Fibroblast of lung (primary cell): ENCODE measurements around the gene ARHGEF3. TPM values are rescaled to one million over a fixed set of nuclear protein-coding genes. Genes with fewer than 3 reads are reported as not detected.

Experiments
- DNase-seq, 2 donors: peaks; one replicate each; pipeline versions ENCODE4 v3.0.0 to v3.0.0-alpha.2; 2010; ENCODE audit warnings: low read depth in 2 of 2
- H2AFZ ChIP-seq: 2 replicates; pipeline ENCODE4 v1.5.1; 2012; ENCODE audit warnings: low read length, control low read depth, inconsistent platforms
- H3K27ac ChIP-seq: 2 replicates; pipeline ENCODE4 v1.5.1; 2011; ENCODE audit warnings: low read length, control low read depth; ENCODE audit not compliant: insufficient read depth
- H3K27me3 ChIP-seq: 2 replicates; pipeline ENCODE4 v1.5.1; 2011; ENCODE audit warnings: mild to moderate bottlenecking, low read length; ENCODE audit not compliant: control insufficient read depth, insufficient read depth
- H3K36me3 ChIP-seq: 2 replicates; pipeline ENCODE4 v1.5.1; 2011; ENCODE audit warnings: low read length; ENCODE audit not compliant: control insufficient read depth, insufficient read depth
- H3K4me1 ChIP-seq: 2 replicates; pipeline ENCODE4 v1.5.1; 2011; ENCODE audit warnings: low read length; ENCODE audit not compliant: control insufficient read depth, insufficient read depth; ENCODE audit errors: extremely low read depth
- H3K4me2 ChIP-seq: 2 replicates; pipeline ENCODE4 v1.5.1; 2011; ENCODE audit warnings: low read length, control low read depth; ENCODE audit not compliant: insufficient read depth; ENCODE audit errors: extremely low read depth
- H3K4me3 ChIP-seq, 4 experiments: fragments of 200-600 bp in 1 of 4; sonication (generic) in 1 of 4; replicated peaks in 1 of 4; 2 replicates each; pipeline ENCODE4 v1.5.1; 2011 to 2016; ENCODE audit warnings: low read length in 4 of 4, low read depth in 3 of 4, mild to moderate bottlenecking in 3 of 4, control low read depth in 2 of 4, inconsistent platforms in 1 of 4, mixed read lengths in 1 of 4; ENCODE audit not compliant: insufficient read depth in 1 of 4; ENCODE audit errors: control extremely low read depth in 1 of 4
- H3K79me2 ChIP-seq: 2 replicates; pipeline ENCODE4 v1.5.1; 2012; ENCODE audit warnings: mild to moderate bottlenecking, low read length, inconsistent platforms; ENCODE audit not compliant: control insufficient read depth, insufficient read depth
- H3K9ac ChIP-seq: 2 replicates; pipeline ENCODE4 v1.5.1; 2011; ENCODE audit warnings: mild to moderate bottlenecking, low read length, control low read depth; ENCODE audit not compliant: insufficient read depth
- H3K9me3 ChIP-seq: 2 replicates; pipeline ENCODE4 v1.5.1; 2012; ENCODE audit warnings: low read depth, low read length; ENCODE audit not compliant: control insufficient read depth, insufficient read depth
- H4K20me1 ChIP-seq: 2 replicates; pipeline ENCODE4 v1.5.1; 2011; ENCODE audit warnings: low read length; ENCODE audit not compliant: control insufficient read depth, insufficient read depth; ENCODE audit errors: extremely low read depth
- CTCF ChIP-seq, 2 donors: IDR thresholded peaks in 1 of 2; conservative IDR thresholded peaks in 1 of 2; 1 replicate in 1 of 2; 2 replicates in 1 of 2; pipeline ENCODE4 v1.5.1; 2011 to 2012; ENCODE audit warnings: low read length in 2 of 2, control low read depth in 1 of 2, inconsistent platforms in 1 of 2, low read depth in 1 of 2, mild to moderate bottlenecking in 1 of 2
- EZH2 ChIP-seq: IDR thresholded peaks from 2 replicates; pipeline ENCODE4 v1.5.1; 2012; ENCODE audit warnings: low read length, control low read depth, mild to moderate bottlenecking; ENCODE audit errors: missing control alignments
- polyA plus RNA-seq, 2 donors: library from polyadenylated mRNA; depleted of rRNA in 1 of 2; stranded (reverse) in 1 of 2; unstranded in 1 of 2; fragments of >200 nt; gene quantifications; 2 replicates each; pipeline ENCODE4 v1.2.1, GENCODE V29; 2011 to 2012; ENCODE audit warnings: missing spikeins in 1 of 2
- total RNA-seq: library from RNA; depleted of rRNA; stranded (reverse); fragments of >200 nt; gene quantifications from 2 replicates; pipeline ENCODE4 v1.2.1, GENCODE V29; 2014

The ARHGEF3 gene
- total and polyA plus RNA-seq, 2 donors (not counting 1 experiment from before 2014, with no cell fraction given): 2.6 to 16.7 TPM

GRCh38 chr3:56844536-56844935 is 42.8 kb upstream of the ARHGEF3 start:
- no peaks in the 10 kb centered on the region for H3K79me2 ChIP-seq
- no peak overlapping the region for H3K4me3 ChIP-seq
- no peak overlapping the region for H3K4me2 ChIP-seq
- H2AFZ ChIP-seq: no peak overlapping the region
- no peak overlapping the region for H3K27ac ChIP-seq
- no peaks in the 10 kb centered on the region for H3K36me3 ChIP-seq
- TF ChIP-seq EZH2 (no peak), CTCF (conservative IDR thresholded peaks at IDR 0.05 in 1 of 2, IDR thresholded peaks at IDR 0.05 in 1 of 2; ENCODE audit: low read depth in 1 of 2, low read length in 2 of 2) (no peak)
- H3K9ac ChIP-seq: no peak overlapping the region
- H4K20me1 ChIP-seq: no peaks in the 10 kb centered on the region
- no peaks in the 10 kb centered on the region for H3K4me1 ChIP-seq
- DNase-seq: no peak
- no peaks in the 10 kb centered on the region for H3K27me3 ChIP-seq
- no peaks in the 10 kb centered on the region for H3K9me3 ChIP-seq

GRCh38 chr3:56839784-56840715 is 38.3 kb upstream of the ARHGEF3 start:
- DNase-seq: peak; percentile 38 to 86
- H3K4me3 ChIP-seq: no peak overlapping the region
- H3K9ac ChIP-seq: no peak overlapping the region
- no peak overlapping the region for H3K27ac ChIP-seq
- no peaks in the 10 kb centered on the region for H4K20me1 ChIP-seq
- H3K9me3 ChIP-seq: no peaks in the 10 kb centered on the region
- no peak overlapping the region for H2AFZ ChIP-seq
- H3K79me2 ChIP-seq: no peaks in the 10 kb centered on the region
- no peaks in the 10 kb centered on the region for H3K36me3 ChIP-seq
- peaks cover 4% of the 10 kb centered on the region for H3K4me1 ChIP-seq
- TF ChIP-seq EZH2 (no peak), CTCF (conservative IDR thresholded peaks at IDR 0.05 in 1 of 2, IDR thresholded peaks at IDR 0.05 in 1 of 2; ENCODE audit: low read depth in 1 of 2, low read length in 2 of 2) (no peak)
- no peak overlapping the region for H3K4me2 ChIP-seq
- no peaks in the 10 kb centered on the region for H3K27me3 ChIP-seq

- H3K9ac ChIP-seq: no peak overlapping the region
- no peak overlapping the region for H2AFZ ChIP-seq
- no peaks in the 10 kb centered on the region for H3K9me3 ChIP-seq
- TF ChIP-seq CTCF (conservative IDR thresholded peaks at IDR 0.05 in 1 of 2, IDR thresholded peaks at IDR 0.05 in 1 of 2; ENCODE audit: low read depth in 1 of 2, low read length in 2 of 2): no peak
- TF ChIP-seq EZH2: no peak
- H3K79me2 ChIP-seq: no peaks in the 10 kb centered on the region
- H3K4me2 ChIP-seq: no peak overlapping the region
- H3K27ac ChIP-seq: no peak overlapping the region
- H3K4me3 ChIP-seq: no peak overlapping the region
- H4K20me1 ChIP-seq: no peaks in the 10 kb centered on the region
- H3K4me1 ChIP-seq: peaks cover 4% of the 10 kb centered on the region
- H3K36me3 ChIP-seq: no peaks in the 10 kb centered on the region
- no peaks in the 10 kb centered on the region for H3K27me3 ChIP-seq
- DNase-seq: no peak
Measured at GRCh38 chr3:56838448-56838847, 36.7 kb upstream of the ARHGEF3 start.
